ENCODE data around the gene CLC.

CLC gene

DNA sequence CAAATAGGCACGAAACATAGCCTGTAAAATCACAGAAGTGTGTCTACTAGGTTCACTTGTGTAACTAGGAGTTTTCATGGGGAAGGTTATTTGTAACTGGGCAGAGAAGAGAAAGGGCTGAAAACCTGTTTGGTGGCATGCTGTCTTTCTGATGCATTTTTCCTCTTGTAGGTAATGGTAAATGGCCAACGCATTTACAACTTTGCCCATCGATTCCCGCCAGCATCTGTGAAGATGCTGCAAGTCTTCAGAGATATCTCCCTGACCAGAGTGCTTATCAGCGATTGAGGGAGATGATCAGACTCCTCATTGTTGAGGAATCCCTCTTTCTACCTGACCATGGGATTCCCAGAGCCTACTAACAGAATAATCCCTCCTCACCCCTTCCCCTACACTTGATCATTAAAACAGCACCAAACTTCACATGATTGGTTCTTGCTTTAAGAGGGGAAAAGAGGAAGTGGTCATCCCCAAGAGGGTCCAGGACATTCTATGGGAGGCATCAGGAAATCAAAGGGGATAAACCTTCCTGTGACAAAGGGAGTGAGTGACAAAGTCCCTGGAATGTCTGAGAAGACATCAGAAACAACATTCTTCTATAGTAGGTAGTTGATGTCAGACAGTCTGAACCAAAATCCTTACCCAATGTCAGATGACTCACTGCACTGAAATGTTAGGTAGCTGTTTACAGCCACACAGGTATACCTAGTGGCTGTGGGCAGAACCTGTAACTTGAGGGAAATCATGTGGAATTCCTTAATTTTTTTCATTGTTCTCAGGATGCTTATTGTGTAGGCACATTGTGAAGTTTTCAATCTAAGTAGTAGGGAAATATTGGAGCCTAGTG is 28.6 kb downstream of the CLC start:
- TF ChIP-seq ZNF565 (CRISPR knock-in tag; conservative IDR thresholded peaks at IDR 0.05; ENCODE audit: low read depth): no peak
- TF ChIP-seq CSRNP3 (CRISPR knock-in tag; IDR thresholded peaks at IDR 0.05): no peak
- no peak for TF ChIP-seq ZFP3 (CRISPR knock-in tag; IDR thresholded peaks at IDR 0.05)
- TF ChIP-seq PATZ1 (CRISPR knock-in tag; IDR thresholded peaks at IDR 0.05; ENCODE audit: borderline replicate concordance): no peak
- ATAC-seq: no peak

DNA sequence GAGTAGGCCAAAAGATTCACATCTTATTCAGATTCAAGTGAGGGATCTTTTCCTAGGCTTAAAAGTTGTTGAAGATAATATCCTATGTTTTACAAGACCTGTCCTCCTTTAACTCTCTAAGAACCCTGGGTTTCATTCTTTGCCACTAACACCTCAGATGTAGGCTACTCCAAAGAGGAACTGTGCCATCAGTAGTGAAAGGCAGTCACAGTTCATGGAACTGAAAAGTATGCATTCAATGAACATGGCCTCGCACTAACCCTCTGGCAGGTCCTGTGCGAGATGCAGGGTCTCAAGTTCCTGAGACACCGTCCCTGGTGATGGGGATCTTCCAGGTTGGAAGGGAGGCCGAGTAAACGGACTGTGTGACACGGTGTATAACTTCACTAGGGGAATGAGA is 29.2 kb downstream of the CLC start:
- no peak for TF ChIP-seq CSDC2 (CRISPR knock-in tag; IDR thresholded peaks at IDR 0.05)
- no peak for TF ChIP-seq ZC3H10 (CRISPR knock-in tag; IDR thresholded peaks at IDR 0.05)
- no peak for TF ChIP-seq ISL1 (CRISPR knock-in tag; IDR thresholded peaks at IDR 0.05)
- no peak for TF ChIP-seq ESRRG (CRISPR knock-in tag; IDR thresholded peaks at IDR 0.05)
- no peak for TF ChIP-seq ZFP3 (CRISPR knock-in tag; IDR thresholded peaks at IDR 0.05)
- no peak for TF ChIP-seq TOX (CRISPR knock-in tag; IDR thresholded peaks at IDR 0.05; ENCODE audit: borderline replicate concordance)
- TF ChIP-seq, protein P1, sequence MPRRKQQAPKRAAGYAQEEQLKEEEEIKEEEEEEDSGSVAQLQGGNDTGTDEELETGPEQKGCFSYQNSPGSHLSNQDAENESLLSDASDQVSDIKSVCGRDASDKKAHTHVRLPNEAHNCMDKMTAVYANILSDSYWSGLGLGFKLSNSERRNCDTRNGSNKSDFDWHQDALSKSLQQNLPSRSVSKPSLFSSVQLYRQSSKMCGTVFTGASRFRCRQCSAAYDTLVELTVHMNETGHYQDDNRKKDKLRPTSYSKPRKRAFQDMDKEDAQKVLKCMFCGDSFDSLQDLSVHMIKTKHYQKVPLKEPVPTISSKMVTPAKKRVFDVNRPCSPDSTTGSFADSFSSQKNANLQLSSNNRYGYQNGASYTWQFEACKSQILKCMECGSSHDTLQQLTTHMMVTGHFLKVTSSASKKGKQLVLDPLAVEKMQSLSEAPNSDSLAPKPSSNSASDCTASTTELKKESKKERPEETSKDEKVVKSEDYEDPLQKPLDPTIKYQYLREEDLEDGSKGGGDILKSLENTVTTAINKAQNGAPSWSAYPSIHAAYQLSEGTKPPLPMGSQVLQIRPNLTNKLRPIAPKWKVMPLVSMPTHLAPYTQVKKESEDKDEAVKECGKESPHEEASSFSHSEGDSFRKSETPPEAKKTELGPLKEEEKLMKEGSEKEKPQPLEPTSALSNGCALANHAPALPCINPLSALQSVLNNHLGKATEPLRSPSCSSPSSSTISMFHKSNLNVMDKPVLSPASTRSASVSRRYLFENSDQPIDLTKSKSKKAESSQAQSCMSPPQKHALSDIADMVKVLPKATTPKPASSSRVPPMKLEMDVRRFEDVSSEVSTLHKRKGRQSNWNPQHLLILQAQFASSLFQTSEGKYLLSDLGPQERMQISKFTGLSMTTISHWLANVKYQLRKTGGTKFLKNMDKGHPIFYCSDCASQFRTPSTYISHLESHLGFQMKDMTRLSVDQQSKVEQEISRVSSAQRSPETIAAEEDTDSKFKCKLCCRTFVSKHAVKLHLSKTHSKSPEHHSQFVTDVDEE (CRISPR knock-in tag; IDR thresholded peaks at IDR 0.05): no peak
- TF ChIP-seq CREB5 (CRISPR knock-in tag; IDR thresholded peaks at IDR 0.05; ENCODE audit: low read depth): no peak
- no peak for TF ChIP-seq TCF4 (CRISPR knock-in tag; IDR thresholded peaks at IDR 0.05; ENCODE audit: borderline replicate concordance)
- no peak for TF ChIP-seq ARNTL (CRISPR knock-in tag; IDR thresholded peaks at IDR 0.05; ENCODE audit: borderline replicate concordance, low read depth)
- TF ChIP-seq ZNF70 (CRISPR knock-in tag; IDR thresholded peaks at IDR 0.05): no peak
- TF ChIP-seq PPARA (CRISPR knock-in tag; IDR thresholded peaks at IDR 0.05; ENCODE audit: borderline replicate concordance): no peak
- TF ChIP-seq ZNF565 (CRISPR knock-in tag; conservative IDR thresholded peaks at IDR 0.05; ENCODE audit: low read depth): no peak
- TF ChIP-seq BACH2 (CRISPR knock-in tag; IDR thresholded peaks at IDR 0.05; ENCODE audit: borderline replicate concordance): no peak
- TF ChIP-seq GLIS3 (CRISPR knock-in tag; IDR thresholded peaks at IDR 0.05): no peak
- TF ChIP-seq, protein P2, sequence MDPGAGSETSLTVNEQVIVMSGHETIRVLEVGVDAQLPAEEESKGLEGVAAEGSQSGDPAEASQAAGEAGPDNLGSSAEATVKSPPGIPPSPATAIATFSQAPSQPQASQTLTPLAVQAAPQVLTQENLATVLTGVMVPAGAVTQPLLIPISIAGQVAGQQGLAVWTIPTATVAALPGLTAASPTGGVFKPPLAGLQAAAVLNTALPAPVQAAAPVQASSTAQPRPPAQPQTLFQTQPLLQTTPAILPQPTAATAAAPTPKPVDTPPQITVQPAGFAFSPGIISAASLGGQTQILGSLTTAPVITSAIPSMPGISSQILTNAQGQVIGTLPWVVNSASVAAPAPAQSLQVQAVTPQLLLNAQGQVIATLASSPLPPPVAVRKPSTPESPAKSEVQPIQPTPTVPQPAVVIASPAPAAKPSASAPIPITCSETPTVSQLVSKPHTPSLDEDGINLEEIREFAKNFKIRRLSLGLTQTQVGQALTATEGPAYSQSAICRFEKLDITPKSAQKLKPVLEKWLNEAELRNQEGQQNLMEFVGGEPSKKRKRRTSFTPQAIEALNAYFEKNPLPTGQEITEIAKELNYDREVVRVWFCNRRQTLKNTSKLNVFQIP (CRISPR knock-in tag; IDR thresholded peaks at IDR 0.05; ENCODE audit: borderline replicate concordance, low read depth): no peak
- TF ChIP-seq ZFP30 (CRISPR knock-in tag; IDR thresholded peaks at IDR 0.05): no peak
- TF ChIP-seq RARB (CRISPR knock-in tag; IDR thresholded peaks at IDR 0.05): no peak
- TF ChIP-seq PATZ1 (CRISPR knock-in tag; IDR thresholded peaks at IDR 0.05; ENCODE audit: borderline replicate concordance): no peak
- TF ChIP-seq OSR1 (CRISPR knock-in tag; IDR thresholded peaks at IDR 0.05): no peak
- no peak for ATAC-seq
